A549 (cell line): ENCODE results near the gene ZNF439.
"Not testable (repeated sequence)": the region's sequence is repeated elsewhere in the genome, so short reads cannot be mapped to it uniquely, and the experiment has no call there.

ENCODE experiments used
- POLR2A ChIP-seq: IDR thresholded peaks from 2 replicates; pipeline ENCODE4 v1.6.1; 2012; ENCODE audit warnings: mild to moderate bottlenecking, low read length
- TF ChIP-seq, protein P1 (sequence below): fragments of 450-650 bp; IDR thresholded peaks from 2 replicates; pipeline ENCODE4 v1.6.1; 2014; ENCODE audit warnings: antibody characterized with exemption
- TF ChIP-seq, protein P2 (sequence below): IDR thresholded peaks from 2 replicates; pipeline ENCODE4 v1.6.1; 2012
- TF ChIP-seq, protein P3 (sequence below): fragments of >200 bp; sonication (Bioruptor Twin); formaldehyde crosslinking; IDR thresholded peaks from 3 replicates; pipeline ENCODE4 v1.5.1; 2016

DNA sequence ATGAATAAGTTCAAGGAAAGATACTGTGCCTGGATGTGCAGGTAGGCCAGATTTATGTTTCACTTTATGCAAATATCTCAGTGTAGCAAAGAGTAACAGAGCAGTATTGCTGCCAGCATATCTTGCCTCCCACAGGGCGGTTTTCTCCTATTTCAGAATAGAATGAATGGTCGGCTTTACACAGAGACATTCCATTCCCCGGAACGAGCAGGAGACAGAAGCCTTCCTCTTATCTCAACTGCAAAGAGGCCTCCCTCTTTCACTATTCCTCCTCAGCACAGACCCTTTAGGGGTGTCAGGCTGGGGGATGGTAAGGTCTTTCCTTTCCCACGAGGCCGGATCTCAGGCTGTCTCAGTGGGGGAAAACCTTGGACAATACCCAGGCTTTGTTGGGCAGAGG lies 41.4 kb downstream of the ZNF439 start:
- not testable (repeated sequence) for TF ChIP-seq POLR2A
- TF ChIP-seq, protein P1, sequence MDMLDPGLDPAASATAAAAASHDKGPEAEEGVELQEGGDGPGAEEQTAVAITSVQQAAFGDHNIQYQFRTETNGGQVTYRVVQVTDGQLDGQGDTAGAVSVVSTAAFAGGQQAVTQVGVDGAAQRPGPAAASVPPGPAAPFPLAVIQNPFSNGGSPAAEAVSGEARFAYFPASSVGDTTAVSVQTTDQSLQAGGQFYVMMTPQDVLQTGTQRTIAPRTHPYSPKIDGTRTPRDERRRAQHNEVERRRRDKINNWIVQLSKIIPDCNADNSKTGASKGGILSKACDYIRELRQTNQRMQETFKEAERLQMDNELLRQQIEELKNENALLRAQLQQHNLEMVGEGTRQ, result not testable (repeated sequence)
- TF ChIP-seq, protein P2, sequence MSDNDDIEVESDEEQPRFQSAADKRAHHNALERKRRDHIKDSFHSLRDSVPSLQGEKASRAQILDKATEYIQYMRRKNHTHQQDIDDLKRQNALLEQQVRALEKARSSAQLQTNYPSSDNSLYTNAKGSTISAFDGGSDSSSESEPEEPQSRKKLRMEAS, result not testable (repeated sequence)
- TF ChIP-seq, protein P3, sequence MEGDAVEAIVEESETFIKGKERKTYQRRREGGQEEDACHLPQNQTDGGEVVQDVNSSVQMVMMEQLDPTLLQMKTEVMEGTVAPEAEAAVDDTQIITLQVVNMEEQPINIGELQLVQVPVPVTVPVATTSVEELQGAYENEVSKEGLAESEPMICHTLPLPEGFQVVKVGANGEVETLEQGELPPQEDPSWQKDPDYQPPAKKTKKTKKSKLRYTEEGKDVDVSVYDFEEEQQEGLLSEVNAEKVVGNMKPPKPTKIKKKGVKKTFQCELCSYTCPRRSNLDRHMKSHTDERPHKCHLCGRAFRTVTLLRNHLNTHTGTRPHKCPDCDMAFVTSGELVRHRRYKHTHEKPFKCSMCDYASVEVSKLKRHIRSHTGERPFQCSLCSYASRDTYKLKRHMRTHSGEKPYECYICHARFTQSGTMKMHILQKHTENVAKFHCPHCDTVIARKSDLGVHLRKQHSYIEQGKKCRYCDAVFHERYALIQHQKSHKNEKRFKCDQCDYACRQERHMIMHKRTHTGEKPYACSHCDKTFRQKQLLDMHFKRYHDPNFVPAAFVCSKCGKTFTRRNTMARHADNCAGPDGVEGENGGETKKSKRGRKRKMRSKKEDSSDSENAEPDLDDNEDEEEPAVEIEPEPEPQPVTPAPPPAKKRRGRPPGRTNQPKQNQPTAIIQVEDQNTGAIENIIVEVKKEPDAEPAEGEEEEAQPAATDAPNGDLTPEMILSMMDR, result not testable (repeated sequence)
